ENCODE data around the gene KLHL3.

GRCh38 chr5:137647401-137647800, 88.5 kb downstream of the KLHL3 start:
- TF ChIP-seq, protein P1, sequence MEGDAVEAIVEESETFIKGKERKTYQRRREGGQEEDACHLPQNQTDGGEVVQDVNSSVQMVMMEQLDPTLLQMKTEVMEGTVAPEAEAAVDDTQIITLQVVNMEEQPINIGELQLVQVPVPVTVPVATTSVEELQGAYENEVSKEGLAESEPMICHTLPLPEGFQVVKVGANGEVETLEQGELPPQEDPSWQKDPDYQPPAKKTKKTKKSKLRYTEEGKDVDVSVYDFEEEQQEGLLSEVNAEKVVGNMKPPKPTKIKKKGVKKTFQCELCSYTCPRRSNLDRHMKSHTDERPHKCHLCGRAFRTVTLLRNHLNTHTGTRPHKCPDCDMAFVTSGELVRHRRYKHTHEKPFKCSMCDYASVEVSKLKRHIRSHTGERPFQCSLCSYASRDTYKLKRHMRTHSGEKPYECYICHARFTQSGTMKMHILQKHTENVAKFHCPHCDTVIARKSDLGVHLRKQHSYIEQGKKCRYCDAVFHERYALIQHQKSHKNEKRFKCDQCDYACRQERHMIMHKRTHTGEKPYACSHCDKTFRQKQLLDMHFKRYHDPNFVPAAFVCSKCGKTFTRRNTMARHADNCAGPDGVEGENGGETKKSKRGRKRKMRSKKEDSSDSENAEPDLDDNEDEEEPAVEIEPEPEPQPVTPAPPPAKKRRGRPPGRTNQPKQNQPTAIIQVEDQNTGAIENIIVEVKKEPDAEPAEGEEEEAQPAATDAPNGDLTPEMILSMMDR (IDR thresholded peaks at IDR 0.05): no peak
- no peak for TF ChIP-seq ZFX (IDR thresholded peaks at IDR 0.05; ENCODE audit: borderline replicate concordance)

Data from 22Rv1 (cell line).